NT2/D1 (cell line): ENCODE data around the gene PTPRJ.

ENCODE experiments used
- SUZ12 ChIP-seq: IDR thresholded peaks from 2 replicates; pipeline ENCODE4 v1.6.1; 2011; ENCODE audit not compliant: insufficient read length, insufficient read depth; ENCODE audit errors: extremely low read depth
- YY1 ChIP-seq: IDR thresholded peaks from 2 replicates; pipeline ENCODE4 v1.6.1; 2011; ENCODE audit not compliant: insufficient read length, insufficient read depth
- ZNF274 ChIP-seq: IDR thresholded peaks from 2 replicates; pipeline ENCODE4 v1.6.1; 2011; ENCODE audit warnings: mild to moderate bottlenecking, low read depth, low read length

DNA sequence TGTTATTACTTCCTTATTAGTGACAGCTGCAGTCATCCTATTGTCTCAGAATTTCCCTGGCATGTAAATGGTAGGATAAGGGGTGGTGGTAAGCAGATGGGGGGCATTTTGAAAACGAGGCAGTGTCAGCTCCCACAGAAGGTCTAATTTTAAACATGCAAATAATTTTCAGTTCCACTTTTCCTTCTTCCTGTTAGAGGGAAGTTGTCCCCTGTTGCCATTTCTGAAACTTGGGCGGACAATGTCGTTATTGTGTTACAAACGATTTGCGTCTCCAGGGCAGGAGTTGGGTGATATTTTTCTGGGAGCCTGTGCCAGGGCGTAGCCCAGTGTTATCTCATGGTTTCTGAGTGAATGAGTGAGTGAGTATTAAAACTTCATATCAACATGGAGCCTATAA lies 7.4 kb downstream of the PTPRJ start:
- no peak for TF ChIP-seq SUZ12
- no peak for TF ChIP-seq ZNF274
- TF ChIP-seq YY1 = no peak
